HL-60/S4 treated with phorbol 12-myristate 13-acetate at 8.2 ng/mL for 4 days and 3 days (cell line): Measurements from ENCODE around the gene SNAP47.

ENCODE experiments used
- in situ Hi-C: fragments of 300-500 bp; cut with MboI; formaldehyde crosslinking; loops from 2 replicates; pipeline ENCODE4 v1.15.0; 2022; ENCODE audit warnings: low sequenced_read_pairs

SNAP47 gene

GRCh38 chr1:227731696-227732585 lies 3.3 kb upstream of the SNAP47 start:
- in situ Hi-C loops = no loop called here

GRCh38 chr1:227732586-227733308 lies 2.5 kb upstream of the SNAP47 start:
- in situ Hi-C loops = no loop called here

GRCh38 chr1:227733309-227733705 lies 1.9 kb upstream of the SNAP47 start:
- in situ Hi-C loops = no loop called here

GRCh38 chr1:227733751-227734545 lies 1.3 kb upstream of the SNAP47 start:
- in situ Hi-C loops = no loop called here

GRCh38 chr1:227734546-227734855 lies 734 bp upstream of the SNAP47 start:
- in situ Hi-C loops = no loop called here

GRCh38 chr1:227735539-227736285 lies 477 bp downstream of the SNAP47 start:
- in situ Hi-C loops = no loop called here

- in situ Hi-C loops = no loop called here
Measured at GRCh38 chr1:227736814-227737432, 1.7 kb downstream of the SNAP47 start.

GRCh38 chr1:227738820-227739219 lies 3.6 kb downstream of the SNAP47 start:
- in situ Hi-C loops = no loop called here

GRCh38 chr1:227739636-227740035 lies 4.4 kb downstream of the SNAP47 start:
- in situ Hi-C loops = no loop called here

- in situ Hi-C loops = no loop called here
Measured at GRCh38 chr1:227740401-227740960, 5.2 kb downstream of the SNAP47 start.

- in situ Hi-C loops = no loop called here
Measured at GRCh38 chr1:227741166-227741870, 6.1 kb downstream of the SNAP47 start.

GRCh38 chr1:227742738-227743715 lies 7.8 kb downstream of the SNAP47 start:
- in situ Hi-C loops = no loop called here

- in situ Hi-C loops = no loop called here
Measured at GRCh38 chr1:227744668-227745067, 9.4 kb downstream of the SNAP47 start.

GRCh38 chr1:227745568-227746265 lies 10.5 kb downstream of the SNAP47 start:
- in situ Hi-C loops = no loop called here

GRCh38 chr1:227746676-227747075 lies 11.4 kb downstream of the SNAP47 start:
- in situ Hi-C loops = no loop called here

GRCh38 chr1:227747382-227747781 lies 12.1 kb downstream of the SNAP47 start:
- in situ Hi-C loops = no loop called here

GRCh38 chr1:227747948-227748495 lies 12.8 kb downstream of the SNAP47 start:
- in situ Hi-C loops = no loop called here
